NCI-H2107 treated with DMSO at 0.1 percent for 48 hours (cell line): ENCODE data around the gene AURKA.
A peak's percentile ranks its signal among the peaks of the same experiment; 100 is the strongest.

Experiments used
- DNase-seq: peaks from one replicate; lab custom pipeline; 2025; ENCODE audit not compliant: unreplicated experiment; lab: John Stamatoyannopoulos, UW

Gene AURKA

GRCh38 chr20:56392132-56392880, at the start of gene AURKA, which contains the start of gene CSTF1:
TSS of gene AURKA (minus strand) at chr20:56392215. CDS start at chr20:56388197, 4,018 bp downstream.
TSS of gene CSTF1 (plus strand) at chr20:56392645. CDS start at chr20:56395553, 2,908 bp downstream.
- peak; percentile 90 for DNase-seq

DNA sequence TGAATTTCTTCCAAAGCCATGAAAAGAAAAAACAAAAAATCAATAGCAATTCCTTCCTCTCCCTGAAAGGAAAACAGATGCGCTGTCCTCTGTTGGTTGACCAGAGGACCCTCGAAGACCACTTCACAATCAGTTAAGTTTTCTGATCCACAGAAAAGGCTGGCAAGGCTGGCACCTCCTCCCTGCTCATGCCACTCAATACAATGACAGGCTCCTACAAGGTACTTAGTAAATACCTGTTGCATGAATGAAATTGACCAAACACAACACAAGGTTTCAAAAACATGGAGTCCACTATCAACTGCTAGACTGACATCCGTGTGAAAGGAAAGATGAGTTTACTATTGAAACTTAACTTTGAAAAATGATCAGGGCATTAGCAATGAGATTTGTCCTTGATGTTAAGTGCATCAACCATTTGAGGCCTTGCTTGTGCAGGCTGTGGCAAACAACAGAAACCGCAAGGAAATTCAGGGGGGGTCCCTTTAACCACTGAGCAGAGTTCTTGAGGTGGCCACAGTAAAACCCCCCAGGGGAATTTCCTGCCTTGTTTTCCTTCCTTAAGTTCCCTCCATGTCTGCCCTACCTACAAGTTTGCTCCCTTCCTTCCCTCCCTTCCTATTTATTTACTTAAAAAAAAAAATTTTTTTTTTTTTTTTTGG, 48.5 kb upstream of the AURKA start:
- DNase-seq: no peak

GRCh38 chr20:56439771-56440291, 47.8 kb upstream of the AURKA start:
- no peak for DNase-seq

GRCh38 chr20:56438284-56438683, 46.3 kb upstream of the AURKA start:
- DNase-seq: no peak

DNA sequence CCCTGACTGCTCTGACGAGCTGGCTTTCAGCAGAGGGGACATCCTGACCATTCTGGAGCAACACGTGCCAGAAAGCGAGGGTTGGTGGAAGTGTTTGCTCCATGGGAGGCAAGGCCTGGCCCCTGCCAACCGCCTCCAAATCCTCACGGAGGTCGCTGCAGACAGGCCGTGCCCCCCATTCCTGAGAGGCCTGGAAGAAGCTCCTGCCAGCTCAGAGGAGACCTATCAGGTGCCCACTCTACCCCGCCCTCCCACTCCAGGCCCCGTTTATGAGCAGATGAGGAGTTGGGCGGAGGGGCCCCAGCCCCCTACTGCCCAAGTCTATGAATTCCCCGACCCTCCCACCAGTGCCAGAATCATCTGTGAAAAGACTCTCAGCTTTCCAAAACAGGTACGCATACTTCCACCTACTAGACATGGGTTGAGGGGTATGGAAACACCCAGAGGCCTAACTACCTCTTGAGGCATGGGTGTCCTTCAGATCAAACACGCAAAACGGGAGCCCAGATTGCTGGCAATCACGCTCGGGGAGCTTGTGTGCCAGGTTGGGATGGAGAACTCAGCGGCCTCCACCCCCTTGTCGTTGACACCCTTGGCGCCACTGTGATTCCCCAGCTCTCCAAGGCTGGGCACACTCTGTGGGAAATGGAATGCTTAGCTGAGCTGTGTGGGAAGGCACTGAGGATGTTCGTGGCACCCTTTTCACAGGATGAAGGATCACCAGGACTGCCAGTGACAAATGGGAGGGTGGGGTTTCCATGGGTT, 45.4 kb upstream of the AURKA start:
- no peak for DNase-seq

DNA sequence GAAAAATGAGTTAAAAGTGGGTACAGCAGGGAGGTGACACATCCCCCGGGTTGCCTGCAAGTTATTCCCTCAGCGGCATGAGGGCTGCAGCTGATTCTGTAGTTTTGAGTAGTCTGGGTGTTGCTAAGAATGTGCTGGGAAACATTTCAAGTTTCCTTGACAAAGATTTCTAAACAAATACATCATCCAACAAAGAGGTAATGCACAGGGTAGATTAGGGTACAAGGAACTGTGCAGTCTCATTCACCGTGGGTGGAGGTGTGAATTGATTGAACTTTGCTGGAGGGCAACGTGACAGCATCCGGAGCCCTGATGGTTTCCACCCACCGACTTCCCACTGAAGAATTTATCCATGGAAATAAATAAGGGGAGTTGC, 41.9 kb upstream of the AURKA start:
- DNase-seq: no peak

DNA sequence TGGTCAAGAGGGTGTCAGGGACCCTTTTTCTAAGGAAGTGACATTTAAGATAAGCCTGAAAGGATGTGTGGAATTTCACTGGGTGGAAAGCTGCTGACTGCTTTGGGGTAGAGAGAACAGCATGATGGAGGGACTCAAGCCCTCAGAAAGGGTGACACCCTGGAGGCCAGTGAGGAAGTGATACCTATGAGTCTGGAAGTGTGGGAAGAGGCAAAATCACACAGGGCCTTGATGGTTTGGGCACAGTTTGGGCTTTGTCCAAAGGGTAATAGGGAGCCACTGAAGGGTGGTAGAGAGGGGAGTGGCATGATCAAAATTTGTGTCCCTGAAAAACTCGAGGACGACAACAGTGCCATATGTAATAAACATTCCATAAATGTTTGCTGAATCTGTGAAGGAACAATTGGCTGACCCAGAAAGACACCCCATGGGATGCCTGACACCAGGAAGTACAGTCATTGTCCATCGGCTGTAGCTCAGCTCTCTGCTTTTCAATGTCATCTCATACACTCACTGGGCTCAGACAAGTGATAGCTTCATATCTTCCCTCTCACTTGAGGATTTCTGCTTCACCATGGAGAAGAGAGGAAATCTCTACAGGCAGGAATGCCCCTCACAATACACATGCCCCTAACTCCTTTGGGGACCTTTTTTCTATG, 41.3 kb upstream of the AURKA start:
- DNase-seq: no peak

GRCh38 chr20:56431471-56431870, 39.5 kb upstream of the AURKA start:
- no peak for DNase-seq

DNA sequence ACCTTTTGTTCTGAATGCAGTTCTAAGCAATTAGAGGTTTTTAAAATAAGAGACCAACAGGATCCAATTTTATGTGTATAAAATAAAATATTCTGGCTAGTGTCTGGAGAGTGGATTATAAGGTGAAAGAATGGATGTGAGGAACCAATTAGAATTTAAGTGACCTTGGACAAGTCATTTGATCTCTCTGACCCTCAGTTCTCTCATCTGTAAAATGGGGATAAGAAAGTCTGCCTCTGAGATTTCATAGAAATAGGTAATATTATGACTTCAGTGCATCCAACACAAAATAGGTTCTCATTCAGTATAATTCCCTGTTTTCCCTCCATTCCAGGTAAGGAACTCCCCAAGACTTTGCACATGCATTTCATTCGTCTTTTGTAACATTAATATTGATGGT, 38.9 kb upstream of the AURKA start:
- DNase-seq: no peak

GRCh38 chr20:56430461-56430860, 38.4 kb upstream of the AURKA start:
- DNase-seq: no peak

GRCh38 chr20:56429941-56430340, 37.9 kb upstream of the AURKA start:
- no peak for DNase-seq

GRCh38 chr20:56429502-56429901, 37.5 kb upstream of the AURKA start:
- DNase-seq: no peak

DNA sequence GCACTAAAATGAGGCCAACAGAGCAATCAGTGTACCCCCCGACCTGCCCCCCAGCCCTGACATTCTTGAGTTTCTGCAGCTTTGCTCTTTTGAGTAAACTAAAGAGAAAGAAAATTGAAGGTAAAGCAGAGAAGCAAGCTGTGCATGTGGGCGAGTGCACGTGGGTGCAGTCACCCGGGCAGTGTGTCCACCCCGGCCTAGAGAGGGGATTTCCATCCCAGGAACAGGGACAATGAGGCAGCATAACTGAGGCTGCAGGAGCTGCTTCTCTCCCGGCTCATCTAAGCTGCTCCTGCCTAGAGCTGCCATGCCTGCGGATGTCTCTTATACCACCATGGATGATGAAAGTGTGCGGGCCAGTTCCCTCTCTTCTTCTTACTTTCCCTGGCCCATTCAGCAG, 36.9 kb upstream of the AURKA start:
- DNase-seq: no peak

DNA sequence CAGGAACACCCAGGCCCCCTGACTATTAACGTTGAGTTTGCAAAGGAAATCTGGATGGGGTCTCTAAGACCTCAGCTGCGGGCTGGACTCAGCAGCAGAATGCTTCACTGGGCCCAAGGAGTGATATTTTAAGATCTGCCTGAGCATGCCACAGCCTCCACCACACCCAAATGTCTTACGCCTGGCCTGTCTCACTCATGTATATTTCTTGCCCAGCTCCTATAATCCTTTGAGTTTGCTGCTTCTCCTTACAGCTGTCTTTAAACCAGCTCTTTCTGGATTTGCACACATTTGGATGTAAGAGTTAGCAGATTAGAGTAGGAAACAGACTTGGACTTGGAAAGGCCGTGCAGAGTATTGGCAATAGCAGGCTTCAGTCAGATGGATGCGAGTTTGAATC, 36.4 kb upstream of the AURKA start:
- DNase-seq: no peak

DNA sequence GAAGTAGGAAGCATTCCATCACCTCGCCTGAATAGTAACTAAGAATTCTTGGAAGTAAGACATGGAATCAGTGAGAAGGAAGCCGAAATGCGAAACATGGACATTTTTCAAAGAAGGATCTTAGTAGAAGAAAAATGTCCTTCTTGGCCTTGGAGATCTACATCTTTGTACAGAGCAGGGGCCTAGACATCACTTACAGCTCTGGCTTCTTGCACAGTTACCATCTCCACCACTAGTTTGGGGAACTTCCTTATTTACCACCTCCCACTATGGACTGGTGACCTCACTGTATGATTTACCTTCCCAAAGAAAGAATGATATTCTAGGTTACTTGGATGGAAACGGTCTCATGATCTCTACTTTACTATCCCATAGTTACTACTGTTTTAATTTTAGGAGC, 35.8 kb upstream of the AURKA start:
- no peak for DNase-seq

GRCh38 chr20:56426926-56427325, 34.9 kb upstream of the AURKA start:
- no peak for DNase-seq

GRCh38 chr20:56426026-56426425, 34.0 kb upstream of the AURKA start:
- no peak for DNase-seq

- no peak for DNase-seq
Measured at GRCh38 chr20:56424931-56425330, 32.9 kb upstream of the AURKA start.

GRCh38 chr20:56423886-56424285, 31.9 kb upstream of the AURKA start:
- no peak for DNase-seq

DNA sequence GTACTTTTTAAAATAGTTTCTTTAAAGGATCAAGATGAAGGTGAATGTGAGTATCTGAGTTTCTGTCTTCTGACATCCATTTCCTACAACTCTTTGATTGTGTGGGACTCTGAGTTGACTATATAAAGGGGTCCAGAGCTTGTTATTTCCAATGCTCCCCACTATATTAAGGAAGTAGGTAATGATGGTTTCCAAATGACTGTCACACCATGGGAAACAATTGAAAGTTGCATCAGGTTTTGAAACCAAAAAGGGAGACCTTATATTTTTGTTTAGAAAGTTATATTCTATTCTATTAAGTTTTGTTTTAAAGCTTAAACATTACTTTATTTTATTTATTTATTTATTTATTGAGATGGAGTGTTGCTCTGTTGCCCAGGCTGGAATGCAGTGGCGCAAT, 31.2 kb upstream of the AURKA start:
- no peak for DNase-seq

DNA sequence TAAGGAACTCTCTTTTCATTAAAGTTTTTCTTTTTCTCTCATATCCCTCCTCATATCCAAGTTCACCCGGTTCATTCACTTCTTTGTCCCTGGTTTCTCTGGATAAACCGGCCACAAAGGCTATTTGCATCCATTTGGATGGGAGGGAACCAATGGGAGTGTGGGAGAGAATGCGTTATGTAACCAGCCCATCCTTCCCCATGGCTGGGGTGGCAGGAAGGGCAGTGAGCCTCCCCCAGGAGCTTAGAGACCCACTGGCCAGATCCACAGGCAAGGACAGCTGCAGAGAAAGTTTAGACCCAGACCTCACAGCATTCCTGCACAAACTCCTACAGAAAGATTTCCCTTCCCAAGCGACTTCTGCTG, 30.8 kb upstream of the AURKA start:
- DNase-seq: no peak
